Chondrocyte (in vitro differentiated cells): ENCODE results near the gene BET1L. TPM values are rescaled to one million over a fixed set of nuclear protein-coding genes. Genes with fewer than 3 reads are reported as not detected.

Experiments
- DNase-seq: peaks from one replicate; pipeline ENCODE4 v3.0.0; 2021; ENCODE audit warnings: mixed read lengths, low spot score
- H3K27ac Mint-ChIP-seq: one replicate; pipeline ENCODE4 v1.8.0; 2021; ENCODE audit warnings: mild to moderate bottlenecking, moderate library complexity, mixed read lengths; ENCODE audit not compliant: unreplicated experiment
- H3K27me3 Mint-ChIP-seq: 2 replicates; pipeline ENCODE4 v1.8.0; 2021; ENCODE audit warnings: low read depth, mixed read lengths
- H3K36me3 Mint-ChIP-seq: 2 replicates; pipeline ENCODE4 v1.8.0; 2021; ENCODE audit warnings: low read depth, mixed read lengths
- H3K4me1 Mint-ChIP-seq: 2 replicates; pipeline ENCODE4 v1.8.0; 2021; ENCODE audit warnings: low read depth, mild to moderate bottlenecking, mixed read lengths
- H3K4me3 Mint-ChIP-seq: one replicate; pipeline ENCODE4 v1.8.0; 2021; ENCODE audit warnings: mild to moderate bottlenecking, moderate library complexity, mixed read lengths; ENCODE audit not compliant: unreplicated experiment
- H3K9me3 Mint-ChIP-seq: 2 replicates; pipeline ENCODE4 v1.8.0; 2021; ENCODE audit warnings: low read depth, mixed read lengths
- total RNA-seq: library from RNA; stranded (reverse); gene quantifications from 3 replicates; pipeline ENCODE4 v1.2.1, GENCODE V29; 2021
- TF ChIP-seq, protein P1 (sequence below): fragments of 200-600 bp; sonication (generic); IDR thresholded peaks from 2 replicates; pipeline ENCODE4 v1.5.0; 2021; ENCODE audit warnings: antibody characterized with exemption, mild to moderate bottlenecking, moderate library complexity

BET1L gene
- total RNA-seq, 1 donor from 2014 or later: 59.6 TPM

DNA sequence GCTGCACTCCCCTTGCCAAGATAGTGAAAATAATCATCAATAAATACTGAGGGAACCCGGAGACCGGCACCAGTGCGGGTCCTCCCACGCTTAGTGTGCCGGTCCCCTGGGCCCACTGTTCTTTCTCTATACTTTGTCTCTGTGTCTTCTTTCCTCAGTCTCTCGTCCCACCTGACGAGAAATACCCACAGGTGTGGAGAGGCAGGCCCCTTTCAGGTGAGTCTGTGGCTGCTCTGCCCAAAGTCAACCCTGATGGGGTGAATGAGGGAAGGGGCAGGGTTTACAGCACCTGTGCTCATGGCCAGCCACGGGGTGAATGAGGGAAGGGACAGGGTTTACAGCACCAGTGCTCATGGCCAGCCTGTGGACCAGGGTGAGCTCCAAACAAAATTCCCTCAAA lies 4.7 kb downstream of the BET1L start:
- Mint-ChIP-seq H3K4me1 (peaks cover 30% of the 10 kb centered on the region), H3K4me3 (no peak overlapping the region), H3K36me3 (peaks cover 13% of the 10 kb centered on the region), H3K27me3 (no peaks in the 10 kb centered on the region), H3K27ac (no peak overlapping the region), H3K9me3 (no peaks in the 10 kb centered on the region)
- peak; percentile 48 for DNase-seq
- TF ChIP-seq, protein P1, sequence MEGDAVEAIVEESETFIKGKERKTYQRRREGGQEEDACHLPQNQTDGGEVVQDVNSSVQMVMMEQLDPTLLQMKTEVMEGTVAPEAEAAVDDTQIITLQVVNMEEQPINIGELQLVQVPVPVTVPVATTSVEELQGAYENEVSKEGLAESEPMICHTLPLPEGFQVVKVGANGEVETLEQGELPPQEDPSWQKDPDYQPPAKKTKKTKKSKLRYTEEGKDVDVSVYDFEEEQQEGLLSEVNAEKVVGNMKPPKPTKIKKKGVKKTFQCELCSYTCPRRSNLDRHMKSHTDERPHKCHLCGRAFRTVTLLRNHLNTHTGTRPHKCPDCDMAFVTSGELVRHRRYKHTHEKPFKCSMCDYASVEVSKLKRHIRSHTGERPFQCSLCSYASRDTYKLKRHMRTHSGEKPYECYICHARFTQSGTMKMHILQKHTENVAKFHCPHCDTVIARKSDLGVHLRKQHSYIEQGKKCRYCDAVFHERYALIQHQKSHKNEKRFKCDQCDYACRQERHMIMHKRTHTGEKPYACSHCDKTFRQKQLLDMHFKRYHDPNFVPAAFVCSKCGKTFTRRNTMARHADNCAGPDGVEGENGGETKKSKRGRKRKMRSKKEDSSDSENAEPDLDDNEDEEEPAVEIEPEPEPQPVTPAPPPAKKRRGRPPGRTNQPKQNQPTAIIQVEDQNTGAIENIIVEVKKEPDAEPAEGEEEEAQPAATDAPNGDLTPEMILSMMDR: no peak

DNA sequence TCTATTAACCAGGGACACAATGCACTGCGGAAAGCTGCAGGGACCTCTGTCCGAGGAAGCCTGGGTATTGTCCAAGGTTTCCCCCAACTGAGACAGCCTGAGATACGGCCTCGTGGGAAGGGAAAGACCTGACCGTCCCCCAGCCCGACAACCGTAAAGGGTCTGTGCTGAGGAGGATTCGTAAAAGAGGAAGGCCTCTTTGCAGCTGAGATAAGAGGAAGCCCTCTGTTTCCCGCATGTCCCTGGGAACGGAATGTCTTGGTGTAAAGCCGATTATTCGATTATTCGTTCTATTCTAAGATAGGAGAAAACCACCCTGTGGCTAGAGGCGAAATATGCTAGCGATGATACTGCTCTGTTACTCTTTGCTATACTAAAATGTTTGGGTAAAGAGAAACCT lies 5.2 kb downstream of the BET1L start:
- H3K36me3 Mint-ChIP-seq: peaks cover 13% of the 10 kb centered on the region
- DNase-seq: peak; percentile 22
- H3K4me3 Mint-ChIP-seq: no peak overlapping the region
- no peak overlapping the region for H3K27ac Mint-ChIP-seq
- no peaks in the 10 kb centered on the region for H3K27me3 Mint-ChIP-seq
- no peaks in the 10 kb centered on the region for H3K9me3 Mint-ChIP-seq
- TF ChIP-seq, protein P1: no peak
- peaks cover 30% of the 10 kb centered on the region for H3K4me1 Mint-ChIP-seq

DNA sequence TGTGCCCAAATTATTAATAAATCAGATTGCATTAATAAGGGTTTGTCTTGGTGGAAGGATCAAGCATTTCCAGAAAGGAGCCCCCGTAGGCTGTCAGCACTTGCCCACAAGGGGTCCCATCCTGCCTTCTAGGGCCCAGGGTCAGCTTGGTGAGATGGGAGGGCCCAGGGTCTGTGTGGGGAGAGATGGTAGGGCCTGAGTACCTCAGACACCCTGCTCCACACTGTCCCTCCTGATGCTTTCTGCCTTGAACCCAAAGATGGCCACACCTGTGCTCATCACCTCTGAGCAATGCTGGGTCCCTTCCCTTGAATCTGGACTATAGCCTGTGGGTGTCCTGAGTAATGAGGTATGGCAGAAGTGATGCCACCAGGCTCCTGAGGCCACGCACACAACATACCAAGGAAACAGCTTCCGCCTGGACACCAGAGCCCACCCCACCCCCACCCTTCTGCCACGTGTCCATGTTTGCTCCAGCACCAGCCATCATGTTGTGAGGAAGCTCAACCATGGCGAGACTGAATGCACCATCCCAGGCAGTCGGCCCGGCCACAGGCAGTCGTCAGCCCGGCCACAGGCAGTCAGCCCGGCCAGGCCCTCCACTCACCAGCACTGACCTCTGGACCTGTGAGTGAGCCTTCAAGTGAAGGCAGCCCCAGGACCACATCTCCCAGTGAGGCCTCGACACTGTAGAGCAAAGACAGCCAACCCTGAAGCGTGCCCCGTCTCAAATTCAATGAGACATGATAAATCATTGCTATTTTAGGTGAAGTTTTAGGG lies 6.8 kb downstream of the BET1L start:
- Mint-ChIP-seq H3K27me3 (no peaks in the 10 kb centered on the region), H3K27ac (peak overlapping the region; percentile 36), H3K4me1 (peaks cover 22% of the 10 kb centered on the region), H3K36me3 (peaks cover 13% of the 10 kb centered on the region), H3K9me3 (no peaks in the 10 kb centered on the region), H3K4me3 (no peak overlapping the region)
- TF ChIP-seq, protein P1: no peak
- DNase-seq: peak; percentile 86

DNA sequence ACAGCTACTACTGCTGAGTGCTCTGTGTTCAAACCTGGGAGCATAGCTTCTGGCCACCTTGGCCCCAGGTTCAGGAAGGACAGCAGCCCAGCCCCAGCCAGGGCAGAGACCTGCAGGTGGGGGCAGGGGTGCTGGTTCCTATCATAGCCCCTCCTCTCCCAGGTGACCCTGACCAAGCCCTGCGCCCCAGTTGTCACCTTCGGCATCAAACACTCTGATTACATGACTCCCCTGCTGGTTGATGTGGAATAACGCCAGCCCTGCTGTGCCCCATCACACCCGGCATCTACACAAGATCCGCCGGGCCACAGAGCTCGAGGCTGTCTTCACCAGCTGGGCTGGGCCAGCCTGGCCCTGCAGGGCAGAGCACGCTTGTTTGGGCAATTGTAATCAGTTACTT lies 7.4 kb downstream of the BET1L start:
- Mint-ChIP-seq H3K27ac (no peak overlapping the region), H3K4me1 (peaks cover 17% of the 10 kb centered on the region), H3K4me3 (no peak overlapping the region), H3K27me3 (no peaks in the 10 kb centered on the region), H3K9me3 (no peaks in the 10 kb centered on the region), H3K36me3 (peaks cover 12% of the 10 kb centered on the region)
- peak; percentile 70 for DNase-seq
- TF ChIP-seq, protein P1: no peak

DNA sequence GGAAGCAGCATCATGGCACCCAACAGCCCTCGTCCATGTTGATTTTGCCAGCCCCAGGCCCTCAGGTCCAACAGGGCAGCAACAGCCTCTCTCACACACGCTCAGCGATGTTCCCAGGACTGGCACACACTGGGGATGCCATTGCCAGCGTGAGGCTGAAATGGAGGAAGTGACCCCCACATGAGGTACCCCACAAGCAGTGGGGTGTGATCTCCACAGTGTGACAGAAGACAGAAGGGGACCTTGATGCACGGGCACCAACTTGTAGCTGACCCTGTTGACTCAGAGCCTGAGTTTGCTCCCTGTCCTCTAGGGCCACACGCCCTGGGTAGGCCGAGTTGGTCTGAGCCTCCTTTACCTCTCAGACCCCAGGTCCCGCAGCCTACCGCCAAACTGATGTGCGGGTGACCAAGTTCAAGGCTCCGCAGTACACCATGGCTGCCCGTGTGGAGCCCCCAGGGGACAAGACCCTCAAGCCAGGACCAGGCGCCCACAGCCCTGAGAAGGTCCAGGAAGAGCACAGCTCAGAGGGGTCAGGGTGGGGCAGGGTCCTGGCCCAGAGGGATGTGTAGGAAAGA lies 8.1 kb downstream of the BET1L start:
- Mint-ChIP-seq H3K4me3 (no peak overlapping the region), H3K9me3 (no peaks in the 10 kb centered on the region), H3K4me1 (peaks cover 13% of the 10 kb centered on the region), H3K27ac (no peak overlapping the region), H3K36me3 (peaks cover 10% of the 10 kb centered on the region), H3K27me3 (no peaks in the 10 kb centered on the region)
- TF ChIP-seq, protein P1: no peak
- DNase-seq: peak; percentile 79
